HL-60 (cell line): Measurements from ENCODE around the gene ARAP3.

Experiments
- POLR2AphosphoS5 ChIP-seq: IDR thresholded peaks from 2 replicates; pipeline ENCODE4 v1.6.1; 2012; ENCODE audit warnings: low read depth
- TF ChIP-seq, protein P1 (sequence below): IDR thresholded peaks from one replicate; pipeline ENCODE4 v1.5.1; 2011; ENCODE audit warnings: low read length, control low read depth, inconsistent platforms; ENCODE audit not compliant: insufficient read depth

DNA sequence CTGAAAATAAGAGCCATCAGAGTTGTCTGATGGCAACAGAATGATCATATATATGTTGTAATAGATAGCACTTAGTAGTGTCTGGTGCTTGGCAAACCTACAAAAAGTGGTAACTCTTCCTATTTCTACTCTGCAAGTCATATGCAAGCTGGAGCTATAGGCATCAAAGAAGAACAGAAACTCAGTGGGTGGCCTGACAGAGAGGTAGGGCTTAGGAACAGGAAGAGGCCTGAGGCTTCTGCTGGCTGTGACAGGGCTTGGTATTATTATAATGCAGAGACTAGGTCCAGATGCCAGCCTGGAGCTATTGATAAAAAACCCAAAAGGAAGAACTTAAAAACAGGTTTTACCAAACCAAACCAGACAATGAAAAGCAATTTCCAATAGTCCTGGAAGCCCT is 58.8 kb downstream of the ARAP3 start:
- TF ChIP-seq, protein P1, sequence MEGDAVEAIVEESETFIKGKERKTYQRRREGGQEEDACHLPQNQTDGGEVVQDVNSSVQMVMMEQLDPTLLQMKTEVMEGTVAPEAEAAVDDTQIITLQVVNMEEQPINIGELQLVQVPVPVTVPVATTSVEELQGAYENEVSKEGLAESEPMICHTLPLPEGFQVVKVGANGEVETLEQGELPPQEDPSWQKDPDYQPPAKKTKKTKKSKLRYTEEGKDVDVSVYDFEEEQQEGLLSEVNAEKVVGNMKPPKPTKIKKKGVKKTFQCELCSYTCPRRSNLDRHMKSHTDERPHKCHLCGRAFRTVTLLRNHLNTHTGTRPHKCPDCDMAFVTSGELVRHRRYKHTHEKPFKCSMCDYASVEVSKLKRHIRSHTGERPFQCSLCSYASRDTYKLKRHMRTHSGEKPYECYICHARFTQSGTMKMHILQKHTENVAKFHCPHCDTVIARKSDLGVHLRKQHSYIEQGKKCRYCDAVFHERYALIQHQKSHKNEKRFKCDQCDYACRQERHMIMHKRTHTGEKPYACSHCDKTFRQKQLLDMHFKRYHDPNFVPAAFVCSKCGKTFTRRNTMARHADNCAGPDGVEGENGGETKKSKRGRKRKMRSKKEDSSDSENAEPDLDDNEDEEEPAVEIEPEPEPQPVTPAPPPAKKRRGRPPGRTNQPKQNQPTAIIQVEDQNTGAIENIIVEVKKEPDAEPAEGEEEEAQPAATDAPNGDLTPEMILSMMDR: no peak
- TF ChIP-seq POLR2AphosphoS5: no peak
